Stomach (tissue), 4 donors: ENCODE results near the gene DZIP1.

Experiments
- EP300 ChIP-seq: sonication (generic); formaldehyde crosslinking; IDR thresholded peaks from one replicate; pipeline ENCODE4 v1.6.1; 2017; ENCODE audit warnings: antibody characterized with exemption
- POLR2A ChIP-seq, 4 donors: fragments of 450-650 bp; IDR thresholded peaks; one replicate each; pipeline ENCODE4 v1.6.1; 2016; ENCODE audit warnings: antibody characterized with exemption in 4 of 4, control low read depth in 2 of 4, mild to moderate bottlenecking in 1 of 4, moderate library complexity in 1 of 4
- POLR2AphosphoS5 ChIP-seq, 3 donors: sonication (generic); formaldehyde crosslinking; IDR thresholded peaks; one replicate each; pipeline ENCODE4 v1.6.1; 2016; ENCODE audit warnings: antibody characterized with exemption in 3 of 3
- TF ChIP-seq, protein P1 (sequence below), 7 experiments: fragments of 450-650 bp in 4 of 7; fragments of 200-600 bp in 3 of 7; sonication (generic) in 3 of 7; IDR thresholded peaks; one replicate each; pipeline ENCODE4 v1.5.1; 2016 to 2019; ENCODE audit warnings: antibody characterized with exemption in 7 of 7, control low read depth in 2 of 7, mild to moderate bottlenecking in 1 of 7

DNA sequence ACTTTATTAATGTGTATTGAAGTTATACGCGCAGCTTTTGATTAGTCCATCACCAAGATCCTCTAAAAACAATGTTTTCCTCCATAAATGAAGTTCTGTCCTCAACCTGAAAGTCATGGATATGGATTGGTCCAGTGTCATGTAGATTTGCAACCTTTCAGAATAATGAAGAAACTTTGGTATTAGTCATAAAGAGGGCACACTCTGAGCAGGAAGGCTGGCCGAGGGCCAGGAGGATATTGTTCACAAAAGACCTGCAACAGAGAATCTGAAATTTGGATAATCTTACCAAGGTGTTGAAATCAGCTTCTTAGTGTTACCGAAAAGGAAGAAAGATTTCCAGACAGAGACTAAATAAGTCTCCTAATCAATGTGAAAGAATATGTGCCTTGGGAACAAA is 71.3 kb downstream of the DZIP1 start:
- TF ChIP-seq POLR2A (IDR thresholded peaks at IDR 0.05), result no peak
- TF ChIP-seq, protein P1, sequence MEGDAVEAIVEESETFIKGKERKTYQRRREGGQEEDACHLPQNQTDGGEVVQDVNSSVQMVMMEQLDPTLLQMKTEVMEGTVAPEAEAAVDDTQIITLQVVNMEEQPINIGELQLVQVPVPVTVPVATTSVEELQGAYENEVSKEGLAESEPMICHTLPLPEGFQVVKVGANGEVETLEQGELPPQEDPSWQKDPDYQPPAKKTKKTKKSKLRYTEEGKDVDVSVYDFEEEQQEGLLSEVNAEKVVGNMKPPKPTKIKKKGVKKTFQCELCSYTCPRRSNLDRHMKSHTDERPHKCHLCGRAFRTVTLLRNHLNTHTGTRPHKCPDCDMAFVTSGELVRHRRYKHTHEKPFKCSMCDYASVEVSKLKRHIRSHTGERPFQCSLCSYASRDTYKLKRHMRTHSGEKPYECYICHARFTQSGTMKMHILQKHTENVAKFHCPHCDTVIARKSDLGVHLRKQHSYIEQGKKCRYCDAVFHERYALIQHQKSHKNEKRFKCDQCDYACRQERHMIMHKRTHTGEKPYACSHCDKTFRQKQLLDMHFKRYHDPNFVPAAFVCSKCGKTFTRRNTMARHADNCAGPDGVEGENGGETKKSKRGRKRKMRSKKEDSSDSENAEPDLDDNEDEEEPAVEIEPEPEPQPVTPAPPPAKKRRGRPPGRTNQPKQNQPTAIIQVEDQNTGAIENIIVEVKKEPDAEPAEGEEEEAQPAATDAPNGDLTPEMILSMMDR (IDR thresholded peaks at IDR 0.05), result no peak
- TF ChIP-seq EP300, result no peak
- no peak for TF ChIP-seq POLR2AphosphoS5 (IDR thresholded peaks at IDR 0.05)
